Erythroblast (primary cell): Measurements from ENCODE around the gene LRRC43.

ENCODE experiments used
- GATA1 ChIP-seq: IDR thresholded peaks from 2 replicates; pipeline ENCODE4 v1.6.1; 2011; ENCODE audit warnings: low read depth, mild to moderate bottlenecking, control low read depth, low read length, moderate library complexity
- POLR2A ChIP-seq: IDR thresholded peaks from 2 replicates; pipeline ENCODE4 v1.6.1; 2011; ENCODE audit warnings: mild to moderate bottlenecking, low read length

GRCh38 chr12:122230798-122231197 is 47.9 kb downstream of the LRRC43 start:
- TF ChIP-seq POLR2A, result no peak
- no peak for TF ChIP-seq GATA1
